ENCODE measurements around the gene MTAP.

MTAP gene

GRCh38 chr9:21903380-21903965 is 101.0 kb downstream of the MTAP start:
- Histone ChIP-seq H2BK15ac (ENCODE audit: low read depth, poor library complexity, severe bottlenecking) (no peak overlapping the region), H3K14ac (ENCODE audit: low read length in 2 of 2) (no peak overlapping the region), H3K9me3 (ENCODE audit: control insufficient read depth, low read length) (peaks cover 36% of the 10 kb centered on the region), H3K4ac (ENCODE audit: low read depth in 1 of 2, low read length in 2 of 2) (no peak overlapping the region), H3K9ac (ENCODE audit: low read length) (no peak overlapping the region), H3K23ac (ENCODE audit: low read length in 2 of 2) (no peak overlapping the region), H2BK5ac (ENCODE audit: low read depth, low read length, poor library complexity, severe bottlenecking) (no peak overlapping the region), H2BK120ac (ENCODE audit: low read depth, low read length) (no peak overlapping the region), H3K4me2 (ENCODE audit: low read length, poor library complexity, severe bottlenecking) (no peak overlapping the region), H3K4me3 (ENCODE audit: insufficient read depth in 1 of 2, low read depth in 1 of 2, low read length in 2 of 2) (no peak overlapping the region), H2AK5ac (ENCODE audit: low read length, severe bottlenecking) (no peak overlapping the region), H3K27ac (ENCODE audit: low read length, poor library complexity, severe bottlenecking) (no peak overlapping the region), H3K18ac (ENCODE audit: low read depth in 1 of 2, low read length in 2 of 2) (no peak overlapping the region), H3K36me3 (ENCODE audit: control insufficient read depth in 1 of 2, insufficient read depth in 2 of 2, low read depth in 1 of 2, low read length in 2 of 2) (peaks cover 2 to 7% of the 10 kb centered on the region in 2 experiments), H2BK12ac (ENCODE audit: low read length in 2 of 2) (no peak overlapping the region), H3K27me3 (ENCODE audit: control insufficient read depth in 1 of 2, insufficient read depth in 1 of 2, low read length in 2 of 2) (no peaks in the 10 kb centered on the region), H4K91ac (ENCODE audit: low read length) (no peak overlapping the region), H3K4me1 (ENCODE audit: control insufficient read depth, insufficient read depth, low read depth, low read length) (peaks cover 9% of the 10 kb centered on the region), H3K79me1 (replicated peaks; ENCODE audit: low read length, poor library complexity, severe bottlenecking) (no peaks in the 10 kb centered on the region), H2AFZ (ENCODE audit: low read depth, low read length) (no peak overlapping the region), H4K8ac (ENCODE audit: low read length) (no peak overlapping the region)
- WGBS, result 90% methylated on average over 7 of the region's 7 CpGs
- no peak for DNase-seq

- Histone ChIP-seq H3K4ac (ENCODE audit: low read depth in 1 of 2, low read length in 2 of 2) (no peak overlapping the region), H3K23ac (ENCODE audit: low read length in 2 of 2) (no peak overlapping the region), H3K9ac (ENCODE audit: low read length) (no peak overlapping the region), H3K18ac (ENCODE audit: low read depth in 1 of 2, low read length in 2 of 2) (no peak overlapping the region), H2BK12ac (ENCODE audit: low read length in 2 of 2) (no peak overlapping the region), H3K4me1 (ENCODE audit: control insufficient read depth, insufficient read depth, low read depth, low read length) (peaks cover 9% of the 10 kb centered on the region), H4K8ac (ENCODE audit: low read length) (no peak overlapping the region), H2AK5ac (ENCODE audit: low read length, severe bottlenecking) (no peak overlapping the region), H3K9me3 (ENCODE audit: control insufficient read depth, low read length) (peaks cover 43% of the 10 kb centered on the region), H3K4me2 (ENCODE audit: low read length, poor library complexity, severe bottlenecking) (no peak overlapping the region), H3K4me3 (ENCODE audit: insufficient read depth in 1 of 2, low read depth in 1 of 2, low read length in 2 of 2) (no peak overlapping the region), H2BK120ac (ENCODE audit: low read depth, low read length) (no peak overlapping the region), H3K27me3 (ENCODE audit: control insufficient read depth in 1 of 2, insufficient read depth in 1 of 2, low read length in 2 of 2) (no peaks in the 10 kb centered on the region), H2BK5ac (ENCODE audit: low read depth, low read length, poor library complexity, severe bottlenecking) (no peak overlapping the region), H3K27ac (ENCODE audit: low read length, poor library complexity, severe bottlenecking) (no peak overlapping the region), H3K36me3 (ENCODE audit: control insufficient read depth in 1 of 2, insufficient read depth in 2 of 2, low read depth in 1 of 2, low read length in 2 of 2) (peaks cover 2 to 14% of the 10 kb centered on the region in 2 experiments), H4K91ac (ENCODE audit: low read length) (no peak overlapping the region), H3K14ac (ENCODE audit: low read length in 2 of 2) (no peak overlapping the region), H2AFZ (ENCODE audit: low read depth, low read length) (no peak overlapping the region), H2BK15ac (ENCODE audit: low read depth, poor library complexity, severe bottlenecking) (no peak overlapping the region), H3K79me1 (replicated peaks; ENCODE audit: low read length, poor library complexity, severe bottlenecking) (no peaks in the 10 kb centered on the region)
- no peak for DNase-seq
- WGBS, result 89% methylated on average over 3 of the region's 4 CpGs
These were observed 101.9 kb downstream of the MTAP start for GRCh38 chr9:21904371-21904770.

DNA sequence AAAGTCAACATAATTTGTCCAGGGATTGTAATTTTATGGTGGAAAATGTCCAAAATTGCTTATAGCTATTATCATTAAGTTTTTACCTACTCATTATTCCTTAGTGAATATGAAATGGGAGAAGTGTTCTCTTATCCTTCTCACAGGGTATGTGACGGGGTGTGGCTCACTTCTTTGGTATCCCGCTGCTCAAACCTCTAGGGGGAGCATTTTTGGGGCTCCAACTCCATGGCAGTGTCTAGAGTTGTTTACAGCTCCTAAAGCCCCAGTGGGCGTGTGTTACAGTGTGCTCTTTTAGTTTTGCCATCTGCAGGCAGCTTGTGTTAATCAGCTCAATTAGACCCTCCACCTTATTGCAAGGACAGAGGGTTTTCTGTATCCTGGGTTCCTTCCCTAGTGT is 102.3 kb downstream of the MTAP start:
- H2AFZ ChIP-seq (ENCODE audit: low read depth, low read length), result no peak overlapping the region
- H3K9me3 ChIP-seq (ENCODE audit: control insufficient read depth, low read length), result peaks cover 43% of the 10 kb centered on the region
- H3K18ac ChIP-seq (ENCODE audit: low read depth in 1 of 2, low read length in 2 of 2), result no peak overlapping the region
- H2AK5ac ChIP-seq (ENCODE audit: low read length, severe bottlenecking), result no peak overlapping the region
- no peak for DNase-seq
- no peak overlapping the region for H3K27ac ChIP-seq (ENCODE audit: low read length, poor library complexity, severe bottlenecking)
- H4K91ac ChIP-seq (ENCODE audit: low read length), result no peak overlapping the region
- no peak overlapping the region for H2BK15ac ChIP-seq (ENCODE audit: low read depth, poor library complexity, severe bottlenecking)
- no peak overlapping the region for H3K4me2 ChIP-seq (ENCODE audit: low read length, poor library complexity, severe bottlenecking)
- no peaks in the 10 kb centered on the region for H3K27me3 ChIP-seq (ENCODE audit: control insufficient read depth in 1 of 2, insufficient read depth in 1 of 2, low read length in 2 of 2)
- 86% methylated on average over 3 of the region's 3 CpGs for WGBS
- H3K9ac ChIP-seq (ENCODE audit: low read length), result no peak overlapping the region
- no peak overlapping the region for H3K4ac ChIP-seq (ENCODE audit: low read depth in 1 of 2, low read length in 2 of 2)
- no peak overlapping the region for H3K4me3 ChIP-seq (ENCODE audit: insufficient read depth in 1 of 2, low read depth in 1 of 2, low read length in 2 of 2)
- H3K4me1 ChIP-seq (ENCODE audit: control insufficient read depth, insufficient read depth, low read depth, low read length), result peaks cover 9% of the 10 kb centered on the region
- H4K8ac ChIP-seq (ENCODE audit: low read length), result no peak overlapping the region
- no peak overlapping the region for H3K23ac ChIP-seq (ENCODE audit: low read length in 2 of 2)
- H2BK5ac ChIP-seq (ENCODE audit: low read depth, low read length, poor library complexity, severe bottlenecking), result no peak overlapping the region
- H2BK120ac ChIP-seq (ENCODE audit: low read depth, low read length), result no peak overlapping the region
- no peaks in the 10 kb centered on the region for H3K79me1 ChIP-seq (replicated peaks; ENCODE audit: low read length, poor library complexity, severe bottlenecking)
- H3K36me3 ChIP-seq (ENCODE audit: control insufficient read depth in 1 of 2, insufficient read depth in 2 of 2, low read depth in 1 of 2, low read length in 2 of 2), result peaks cover 2 to 16% of the 10 kb centered on the region in 2 experiments
- no peak overlapping the region for H3K14ac ChIP-seq (ENCODE audit: low read length in 2 of 2)
- H2BK12ac ChIP-seq (ENCODE audit: low read length in 2 of 2), result no peak overlapping the region

DNA sequence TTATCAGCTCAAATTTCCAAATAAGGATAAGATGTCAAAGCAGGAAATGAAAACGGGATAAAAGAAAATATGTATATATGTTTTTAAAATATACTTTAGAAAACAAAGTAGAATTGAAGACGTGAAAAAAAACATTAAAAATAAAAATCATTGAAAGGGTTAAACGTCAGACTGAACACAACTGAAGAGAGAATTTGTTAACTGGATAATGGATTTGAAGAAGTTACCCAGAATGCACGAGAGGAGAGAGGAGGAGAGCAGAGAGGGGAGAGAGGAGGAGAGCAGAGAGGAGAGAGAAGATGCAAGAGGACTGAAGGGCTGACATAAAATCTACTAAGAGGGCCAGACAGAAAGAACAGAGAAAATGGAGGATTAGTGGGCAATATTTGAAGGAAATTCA is 103.8 kb downstream of the MTAP start:
- H2AFZ ChIP-seq (ENCODE audit: low read depth, low read length), result no peak overlapping the region
- no peak for DNase-seq
- H2AK5ac ChIP-seq (ENCODE audit: low read length, severe bottlenecking), result no peak overlapping the region
- H3K79me1 ChIP-seq (replicated peaks; ENCODE audit: low read length, poor library complexity, severe bottlenecking), result no peaks in the 10 kb centered on the region
- H2BK15ac ChIP-seq (ENCODE audit: low read depth, poor library complexity, severe bottlenecking), result no peak overlapping the region
- peaks cover 9% of the 10 kb centered on the region for H3K4me1 ChIP-seq (ENCODE audit: control insufficient read depth, insufficient read depth, low read depth, low read length)
- no peak overlapping the region for H3K18ac ChIP-seq (ENCODE audit: low read depth in 1 of 2, low read length in 2 of 2)
- H3K9me3 ChIP-seq (ENCODE audit: control insufficient read depth, low read length), result peaks cover 47% of the 10 kb centered on the region
- no peak overlapping the region for H3K4me3 ChIP-seq (ENCODE audit: insufficient read depth in 1 of 2, low read depth in 1 of 2, low read length in 2 of 2)
- WGBS, result 96% methylated on average over 3 of the region's 4 CpGs
- H3K9ac ChIP-seq (ENCODE audit: low read length), result no peak overlapping the region
- H2BK120ac ChIP-seq (ENCODE audit: low read depth, low read length), result no peak overlapping the region
- no peaks in the 10 kb centered on the region for H3K27me3 ChIP-seq (ENCODE audit: control insufficient read depth in 1 of 2, insufficient read depth in 1 of 2, low read length in 2 of 2)
- H2BK12ac ChIP-seq (ENCODE audit: low read length in 2 of 2), result no peak overlapping the region
- no peak overlapping the region for H2BK5ac ChIP-seq (ENCODE audit: low read depth, low read length, poor library complexity, severe bottlenecking)
- no peak overlapping the region for H4K91ac ChIP-seq (ENCODE audit: low read length)
- H4K8ac ChIP-seq (ENCODE audit: low read length), result no peak overlapping the region
- H3K27ac ChIP-seq (ENCODE audit: low read length, poor library complexity, severe bottlenecking), result peak overlapping the region; percentile 19
- no peak overlapping the region for H3K4me2 ChIP-seq (ENCODE audit: low read length, poor library complexity, severe bottlenecking)
- H3K36me3 ChIP-seq (ENCODE audit: control insufficient read depth in 1 of 2, insufficient read depth in 2 of 2, low read depth in 1 of 2, low read length in 2 of 2), result peaks cover 2 to 22% of the 10 kb centered on the region in 2 experiments
- no peak overlapping the region for H3K23ac ChIP-seq (ENCODE audit: low read length in 2 of 2)
- H3K14ac ChIP-seq (ENCODE audit: low read length in 2 of 2), result no peak overlapping the region
- no peak overlapping the region for H3K4ac ChIP-seq (ENCODE audit: low read depth in 1 of 2, low read length in 2 of 2)

Measured in mesenchymal stem cell (in vitro differentiated cells and primary cell).